WTC11 (cell line): Measurements from ENCODE around the gene SLC10A6. TPM values are rescaled to one million over a fixed set of nuclear protein-coding genes. Genes with fewer than 3 reads are reported as not detected.

Experiments used
- ATAC-seq: fragments of 200-7000 bp; cut with Tn5 transposase; 2 replicates; pipeline ENCODE4 v1.10.0; 2021; ENCODE audit warnings: mild to moderate bottlenecking, moderate library complexity
- CTCF ChIA-PET: fragments of 300-600 bp; sonication (Branson Sonifier 250); formaldehyde crosslinking; loops from one replicate; lab custom pipeline; 2021; ENCODE audit warnings: antibody characterized with exemption; lab: Charles Lee
- POLR2A ChIA-PET: fragments of 350-600 bp; sonication (Branson Sonifier 250); formaldehyde crosslinking; loops from one replicate; lab custom pipeline; 2021; ENCODE audit warnings: antibody characterized with exemption; lab: Charles Lee
- DNase-seq: peaks from one replicate; pipeline ENCODE4 v3.0.0; 2021; ENCODE audit warnings: low spot score
- H3K27ac Mint-ChIP-seq: 2 replicates; pipeline ENCODE4 v1.8.0; 2021; ENCODE audit warnings: mixed read lengths
- H3K27me3 Mint-ChIP-seq: 2 replicates; pipeline ENCODE4 v1.8.0; 2021; ENCODE audit warnings: low read depth, mild to moderate bottlenecking, moderate library complexity, mixed read lengths
- H3K36me3 Mint-ChIP-seq: 2 replicates; pipeline ENCODE4 v1.8.0; 2021; ENCODE audit warnings: mixed read lengths
- H3K4me1 Mint-ChIP-seq: 2 replicates; pipeline ENCODE4 v1.8.0; 2022; ENCODE audit warnings: mixed read lengths
- H3K4me3 Mint-ChIP-seq: 2 replicates; pipeline ENCODE4 v1.8.0; 2021; ENCODE audit warnings: mild to moderate bottlenecking, moderate library complexity, mixed read lengths
- H3K9me3 Mint-ChIP-seq: 2 replicates; pipeline ENCODE4 v1.8.0; 2021; ENCODE audit warnings: mixed read lengths
- AFF4 ChIP-seq: sonication (generic); formaldehyde crosslinking; IDR thresholded peaks from 2 replicates; pipeline ENCODE4 v1.8.1; 2023; ENCODE audit warnings: mild to moderate bottlenecking, missing genetic modification reagents, borderline replicate concordance
- CREM ChIP-seq: sonication (generic); formaldehyde crosslinking; IDR thresholded peaks from 2 replicates; pipeline ENCODE4 v1.8.1; 2022; ENCODE audit warnings: mild to moderate bottlenecking, missing genetic modification reagents, moderate library complexity
- E2F4 ChIP-seq: sonication (generic); formaldehyde crosslinking; IDR thresholded peaks from 2 replicates; pipeline ENCODE4 v1.8.1; 2022; ENCODE audit warnings: low read depth, mild to moderate bottlenecking, moderate library complexity, missing genetic modification reagents, borderline replicate concordance
- EMX1 ChIP-seq: fragments of 250-450 bp; sonication (Bioruptor Pico); IDR thresholded peaks from 2 replicates; pipeline ENCODE4 v1.8.0; 2021; ENCODE audit warnings: mild to moderate bottlenecking
- ESRRA ChIP-seq: sonication (generic); formaldehyde crosslinking; IDR thresholded peaks from 2 replicates; pipeline ENCODE4 v1.8.1; 2022; ENCODE audit warnings: mild to moderate bottlenecking, missing genetic modification reagents, borderline replicate concordance
- FOXP4 ChIP-seq: sonication (generic); formaldehyde crosslinking; IDR thresholded peaks from 2 replicates; pipeline ENCODE4 v1.8.0; 2022; ENCODE audit warnings: mild to moderate bottlenecking, missing genetic modification reagents
- GABPB1 ChIP-seq: sonication (generic); formaldehyde crosslinking; IDR thresholded peaks from 2 replicates; pipeline ENCODE4 v1.8.1; 2023; ENCODE audit warnings: mild to moderate bottlenecking, missing genetic modification reagents
- GRHL2 ChIP-seq: fragments of 250-450 bp; sonication (Bioruptor Pico); IDR thresholded peaks from 2 replicates; pipeline ENCODE4 v1.8.0; 2022; ENCODE audit warnings: mild to moderate bottlenecking, moderate library complexity; ENCODE audit not compliant: insufficient replicate concordance, severe bottlenecking
- GTF2I ChIP-seq: fragments of 250-450 bp; sonication (Bioruptor Pico); conservative IDR thresholded peaks from 2 replicates; pipeline ENCODE4 v1.4.0; 2021; ENCODE audit warnings: mild to moderate bottlenecking
- HMGA2 ChIP-seq: fragments of 250-450 bp; sonication (Bioruptor Pico); IDR thresholded peaks from 2 replicates; pipeline ENCODE4 v1.4.0; 2021; ENCODE audit warnings: mild to moderate bottlenecking, moderate library complexity
- IRF2 ChIP-seq: sonication (generic); formaldehyde crosslinking; IDR thresholded peaks from 2 replicates; pipeline ENCODE4 v1.8.0; 2022; ENCODE audit warnings: low read depth, missing genetic modification reagents, borderline replicate concordance
- NFATC4 ChIP-seq: fragments of 250-450 bp; sonication (Bioruptor Pico); IDR thresholded peaks from 2 replicates; pipeline ENCODE4 v1.9.0; 2021; ENCODE audit warnings: mild to moderate bottlenecking
- NFE2L1 ChIP-seq: sonication (generic); formaldehyde crosslinking; IDR thresholded peaks from 2 replicates; pipeline ENCODE4 v1.8.1; 2023; ENCODE audit warnings: missing genetic modification reagents
- PREB ChIP-seq: sonication (generic); formaldehyde crosslinking; IDR thresholded peaks from 2 replicates; pipeline ENCODE4 v1.8.1; 2022; ENCODE audit warnings: mild to moderate bottlenecking, missing genetic modification reagents, moderate library complexity, borderline replicate concordance
- RELA ChIP-seq: sonication (generic); formaldehyde crosslinking; IDR thresholded peaks from 2 replicates; pipeline ENCODE4 v1.8.1; 2022; ENCODE audit warnings: missing genetic modification reagents, mild to moderate bottlenecking, borderline replicate concordance
- SMAD3 ChIP-seq: sonication (generic); formaldehyde crosslinking; IDR thresholded peaks from 2 replicates; pipeline ENCODE4 v1.8.0; 2022; ENCODE audit warnings: missing genetic modification reagents, mild to moderate bottlenecking, borderline replicate concordance
- SMAD4 ChIP-seq: sonication (generic); formaldehyde crosslinking; IDR thresholded peaks from 2 replicates; pipeline ENCODE4 v1.8.0; 2022; ENCODE audit warnings: mild to moderate bottlenecking, missing genetic modification reagents
- SP1 ChIP-seq: sonication (generic); formaldehyde crosslinking; conservative IDR thresholded peaks from 2 replicates; pipeline ENCODE4 v1.8.1; 2022; ENCODE audit warnings: missing genetic modification reagents
- TEAD1 ChIP-seq: sonication (generic); formaldehyde crosslinking; IDR thresholded peaks from 2 replicates; pipeline ENCODE4 v1.8.0; 2022; ENCODE audit warnings: mild to moderate bottlenecking, missing genetic modification reagents
- ZBTB43 ChIP-seq: sonication (generic); formaldehyde crosslinking; IDR thresholded peaks from 2 replicates; pipeline ENCODE4 v1.8.1; 2023; ENCODE audit warnings: mild to moderate bottlenecking, missing genetic modification reagents
- ZNF512 ChIP-seq: sonication (generic); formaldehyde crosslinking; IDR thresholded peaks from 2 replicates; pipeline ENCODE4 v1.8.1; 2022; ENCODE audit warnings: missing genetic modification reagents, borderline replicate concordance
- total RNA-seq: library from RNA; stranded (reverse); gene quantifications from 3 replicates; pipeline ENCODE4 v1.2.3, GENCODE V29; 2021

The SLC10A6 gene
- total RNA-seq, 1 experiment from 2014 or later, result not detected

GRCh38 chr4:86841309-86841708 lies 7.9 kb downstream of the SLC10A6 start:
- Mint-ChIP-seq H3K36me3 (no peaks in the 10 kb centered on the region), H3K27me3 (no peaks in the 10 kb centered on the region; the same call in 1 of the 2 replicates), H3K4me1 (0 out of 2 replicates have a peak, but pooled peaks cover 3% of the 10 kb centered on the region), H3K4me3 (no peak overlapping the region), H3K27ac (no peak overlapping the region), H3K9me3 (no peaks in the 10 kb centered on the region)
- DNase-seq (no peak), ATAC-seq (no peak)
- POLR2A ChIA-PET, result no interaction called here
- TF ChIP-seq AFF4 (CRISPR knock-in tag) (no peak), SMAD4 (CRISPR knock-in tag) (no peak), FOXP4 (CRISPR knock-in tag) (no peak), NFATC4 (CRISPR knock-in tag) (no peak), CREM (CRISPR knock-in tag) (no peak), EMX1 (CRISPR knock-in tag) (no peak), SMAD3 (CRISPR knock-in tag) (no peak), TEAD1 (CRISPR knock-in tag) (no peak)
- CTCF ChIA-PET, result no interaction called here

GRCh38 chr4:86840858-86841257 lies 8.3 kb downstream of the SLC10A6 start:
- POLR2A ChIA-PET, result no interaction called here
- no peak for DNase-seq
- no peaks in the 10 kb centered on the region for H3K36me3 Mint-ChIP-seq
- CTCF ChIA-PET, result interaction anchor here (1.6 kb wide), 1 partner anchor 38 kb away, joined by 4 read pairs; no protein-coding TSS in a partner anchor
- H3K27me3 Mint-ChIP-seq, result no peaks in the 10 kb centered on the region; the same call in 1 of the 2 replicates
- TF ChIP-seq TEAD1 (CRISPR knock-in tag), result no peak
- TF ChIP-seq SP1 (CRISPR knock-in tag), result no peak
- no peak for TF ChIP-seq NFE2L1 (CRISPR knock-in tag)
- TF ChIP-seq PREB (CRISPR knock-in tag), result no peak
- TF ChIP-seq ZBTB43, result no peak
- no peak for TF ChIP-seq GTF2I (CRISPR knock-in tag)
- no peak for TF ChIP-seq E2F4 (CRISPR knock-in tag)
- TF ChIP-seq ESRRA (CRISPR knock-in tag), result no peak
- no peak for TF ChIP-seq IRF2 (CRISPR knock-in tag)
- TF ChIP-seq ZNF512 (CRISPR knock-in tag), result no peak
- TF ChIP-seq FOXP4 (CRISPR knock-in tag), result no peak
- TF ChIP-seq CREM (CRISPR knock-in tag), result no peak
- TF ChIP-seq GABPB1 (CRISPR knock-in tag), result no peak
- TF ChIP-seq HMGA2 (CRISPR knock-in tag), result no peak
- TF ChIP-seq GRHL2 (CRISPR knock-in tag), result no peak
- no peak for TF ChIP-seq RELA (CRISPR knock-in tag)
- no peak for TF ChIP-seq SMAD3 (CRISPR knock-in tag)
- no peak for ATAC-seq
- no peaks in the 10 kb centered on the region for H3K9me3 Mint-ChIP-seq
- H3K27ac Mint-ChIP-seq, result no peak overlapping the region
- 0 out of 2 replicates have a peak, but pooled peaks cover 3% of the 10 kb centered on the region for H3K4me1 Mint-ChIP-seq
- no peak overlapping the region for H3K4me3 Mint-ChIP-seq
